ENCODE measurements around the gene CATSPERD.
"Not testable (repeated sequence)": the region's sequence is repeated elsewhere in the genome, so short reads cannot be mapped to it uniquely, and the experiment has no call there.

Gene CATSPERD

GRCh38 chr19:5698635-5699422 is 21.6 kb upstream of the CATSPERD start:
- DNase-seq: no peak

- DNase-seq: no peak
These were observed 19.9 kb upstream of the CATSPERD start for GRCh38 chr19:5700455-5701092.

GRCh38 chr19:5702053-5702410 is 18.4 kb upstream of the CATSPERD start:
- DNase-seq: not testable (repeated sequence)

GRCh38 chr19:5703819-5704818 is 16.3 kb upstream of the CATSPERD start:
- DNase-seq: no peak

- no peak for DNase-seq
These were observed 14.9 kb upstream of the CATSPERD start for GRCh38 chr19:5705552-5705951.

GRCh38 chr19:5706876-5707573 is 13.4 kb upstream of the CATSPERD start:
- no peak for DNase-seq

- DNase-seq: no peak
These were observed 12.6 kb upstream of the CATSPERD start for GRCh38 chr19:5707576-5708575.

GRCh38 chr19:5711025-5711424 is 9.4 kb upstream of the CATSPERD start:
- no peak for DNase-seq

- no peak for DNase-seq
These were observed 8.7 kb upstream of the CATSPERD start for GRCh38 chr19:5711713-5712161.

GRCh38 chr19:5713228-5713627 is 7.2 kb upstream of the CATSPERD start:
- DNase-seq: no peak

- DNase-seq: no peak
These were observed 5.6 kb upstream of the CATSPERD start for GRCh38 chr19:5714816-5715215.

- DNase-seq: no peak
These were observed 3.1 kb upstream of the CATSPERD start for GRCh38 chr19:5717215-5717935.

GRCh38 chr19:5718037-5718578 is 2.3 kb upstream of the CATSPERD start:
- no peak for DNase-seq

GRCh38 chr19:5718579-5719273 is 1.7 kb upstream of the CATSPERD start:
- peak; percentile 36 for DNase-seq

- peak; percentile 42 for DNase-seq
These were observed 1.0 kb upstream of the CATSPERD start for GRCh38 chr19:5719274-5719960.

- DNase-seq: no peak
These were observed 7.1 kb downstream of the CATSPERD start for GRCh38 chr19:5727453-5728050.

- DNase-seq: not testable (repeated sequence)
These were observed 12.7 kb downstream of the CATSPERD start for GRCh38 chr19:5733172-5733571.

- DNase-seq: no peak
These were observed 18.0 kb downstream of the CATSPERD start for GRCh38 chr19:5738423-5738822.

GRCh38 chr19:5742051-5742450 is 21.6 kb downstream of the CATSPERD start:
- DNase-seq: no peak
